SK-N-SH treated with all-trans-retinoic acid at 6 μM for 48 hours (cell line): ENCODE data around the gene AADAC.

ENCODE experiments used
- ATAC-seq: fragments of 200-7000 bp; cut with Tn5 transposase; 3 replicates; pipeline ENCODE4 v1.9.1; 2020; ENCODE audit warnings: mild to moderate bottlenecking, moderate library complexity
- ARNTL ChIP-seq: fragments of 450-650 bp; formaldehyde crosslinking; IDR thresholded peaks from 2 replicates; pipeline ENCODE4 v1.5.0; 2020; ENCODE audit warnings: low read depth, mild to moderate bottlenecking, moderate library complexity, borderline replicate concordance
- BACH2 ChIP-seq: fragments of 250-450 bp; sonication (Bioruptor Pico); IDR thresholded peaks from 2 replicates; pipeline ENCODE4 v1.9.0; 2021; ENCODE audit warnings: mild to moderate bottlenecking, borderline replicate concordance
- CREB5 ChIP-seq: fragments of 250-450 bp; sonication (Bioruptor Pico); IDR thresholded peaks from 2 replicates; pipeline ENCODE4 v1.5.1; 2020; ENCODE audit warnings: low read depth, mild to moderate bottlenecking, moderate library complexity
- CSDC2 ChIP-seq: fragments of 250-450 bp; sonication (Bioruptor Pico); IDR thresholded peaks from 2 replicates; pipeline ENCODE4 v1.5.0; 2020; ENCODE audit warnings: mild to moderate bottlenecking, moderate library complexity
- ESRRG ChIP-seq: fragments of 250-450 bp; sonication (Bioruptor Pico); IDR thresholded peaks from 2 replicates; pipeline ENCODE4 v1.6.1; 2021; ENCODE audit warnings: mild to moderate bottlenecking
- GLIS3 ChIP-seq: fragments of 250-450 bp; sonication (Bioruptor Pico); IDR thresholded peaks from 2 replicates; pipeline ENCODE4 v1.5.0; 2020; ENCODE audit warnings: mild to moderate bottlenecking, moderate library complexity
- ISL1 ChIP-seq: fragments of 250-450 bp; sonication (Bioruptor Pico); IDR thresholded peaks from 2 replicates; pipeline ENCODE4 v2.1.2; 2022; ENCODE audit warnings: mild to moderate bottlenecking, moderate library complexity
- OSR1 ChIP-seq: fragments of 250-450 bp; sonication (Bioruptor Pico); IDR thresholded peaks from 2 replicates; pipeline ENCODE4 v1.8.0; 2022; ENCODE audit warnings: moderate library complexity, mild to moderate bottlenecking, inconsistent platforms
- PATZ1 ChIP-seq: fragments of 250-450 bp; sonication (Bioruptor Pico); IDR thresholded peaks from 2 replicates; pipeline ENCODE4 v1.8.0; 2020; ENCODE audit warnings: mild to moderate bottlenecking, moderate library complexity, borderline replicate concordance
- PPARA ChIP-seq: fragments of 250-450 bp; sonication (Bioruptor Pico); IDR thresholded peaks from 2 replicates; pipeline ENCODE4 v1.5.0; 2020; ENCODE audit warnings: mild to moderate bottlenecking, borderline replicate concordance
- RARB ChIP-seq: fragments of 250-450 bp; sonication (Bioruptor Pico); IDR thresholded peaks from 2 replicates; pipeline ENCODE4 v1.8.0; 2021; ENCODE audit warnings: mild to moderate bottlenecking, moderate library complexity
- SNAI2 ChIP-seq: fragments of 250-450 bp; sonication (Bioruptor Pico); IDR thresholded peaks from 2 replicates; pipeline ENCODE4 v1.5.0; 2020; ENCODE audit warnings: mild to moderate bottlenecking, moderate library complexity
- TCF4 ChIP-seq: fragments of 250-450 bp; sonication (Bioruptor Pico); IDR thresholded peaks from 2 replicates; pipeline ENCODE4 v1.8.0; 2021; ENCODE audit warnings: mild to moderate bottlenecking, moderate library complexity, borderline replicate concordance
- TOX ChIP-seq: fragments of 250-450 bp; sonication (Bioruptor Pico); IDR thresholded peaks from 2 replicates; pipeline ENCODE4 v1.8.0; 2021; ENCODE audit warnings: mild to moderate bottlenecking, moderate library complexity, borderline replicate concordance
- ZC3H10 ChIP-seq: fragments of 250-450 bp; sonication (Bioruptor Pico); IDR thresholded peaks from 2 replicates; pipeline ENCODE4 v1.5.1; 2021; ENCODE audit warnings: mild to moderate bottlenecking, moderate library complexity
- ZFP3 ChIP-seq: fragments of 250-450 bp; sonication (Bioruptor Pico); IDR thresholded peaks from 2 replicates; pipeline ENCODE4 v1.5.0; 2020; ENCODE audit warnings: mild to moderate bottlenecking, moderate library complexity
- ZFP30 ChIP-seq: fragments of 450-650 bp; formaldehyde crosslinking; IDR thresholded peaks from 2 replicates; pipeline ENCODE4 v1.5.0; 2022; ENCODE audit warnings: mild to moderate bottlenecking, moderate library complexity
- ZNF565 ChIP-seq: fragments of 450-650 bp; formaldehyde crosslinking; conservative IDR thresholded peaks from 2 replicates; pipeline ENCODE4 v1.5.0; 2020; ENCODE audit warnings: low read depth, mild to moderate bottlenecking, moderate library complexity
- ZNF70 ChIP-seq: fragments of 450-650 bp; formaldehyde crosslinking; IDR thresholded peaks from 2 replicates; pipeline ENCODE4 v1.5.0; 2020; ENCODE audit warnings: mild to moderate bottlenecking, moderate library complexity
- ZNF8 ChIP-seq: fragments of 450-650 bp; formaldehyde crosslinking; IDR thresholded peaks from 2 replicates; pipeline ENCODE4 v1.5.0; 2020; ENCODE audit warnings: mild to moderate bottlenecking, moderate library complexity
- TF ChIP-seq, protein P1 (sequence below): fragments of 250-450 bp; sonication (Bioruptor Pico); IDR thresholded peaks from 2 replicates; pipeline ENCODE4 v1.5.0; 2020; ENCODE audit warnings: mild to moderate bottlenecking, moderate library complexity
- TF ChIP-seq, protein P2 (sequence below): fragments of 250-450 bp; sonication (Bioruptor Pico); IDR thresholded peaks from 2 replicates; pipeline ENCODE4 v1.5.1; 2021; ENCODE audit warnings: mild to moderate bottlenecking, moderate library complexity
- TF ChIP-seq, protein P3 (sequence below): fragments of 250-450 bp; sonication (Bioruptor Pico); IDR thresholded peaks from 2 replicates; pipeline ENCODE4 v1.8.0; 2021; ENCODE audit warnings: low read depth, mild to moderate bottlenecking, moderate library complexity, borderline replicate concordance

AADAC gene

GRCh38 chr3:151795276-151795675 is 18.6 kb upstream of the AADAC start:
- TF ChIP-seq TOX: no peak
- TF ChIP-seq ZNF8 (CRISPR knock-in tag): no peak
- TF ChIP-seq OSR1: no peak
- TF ChIP-seq, protein P1, sequence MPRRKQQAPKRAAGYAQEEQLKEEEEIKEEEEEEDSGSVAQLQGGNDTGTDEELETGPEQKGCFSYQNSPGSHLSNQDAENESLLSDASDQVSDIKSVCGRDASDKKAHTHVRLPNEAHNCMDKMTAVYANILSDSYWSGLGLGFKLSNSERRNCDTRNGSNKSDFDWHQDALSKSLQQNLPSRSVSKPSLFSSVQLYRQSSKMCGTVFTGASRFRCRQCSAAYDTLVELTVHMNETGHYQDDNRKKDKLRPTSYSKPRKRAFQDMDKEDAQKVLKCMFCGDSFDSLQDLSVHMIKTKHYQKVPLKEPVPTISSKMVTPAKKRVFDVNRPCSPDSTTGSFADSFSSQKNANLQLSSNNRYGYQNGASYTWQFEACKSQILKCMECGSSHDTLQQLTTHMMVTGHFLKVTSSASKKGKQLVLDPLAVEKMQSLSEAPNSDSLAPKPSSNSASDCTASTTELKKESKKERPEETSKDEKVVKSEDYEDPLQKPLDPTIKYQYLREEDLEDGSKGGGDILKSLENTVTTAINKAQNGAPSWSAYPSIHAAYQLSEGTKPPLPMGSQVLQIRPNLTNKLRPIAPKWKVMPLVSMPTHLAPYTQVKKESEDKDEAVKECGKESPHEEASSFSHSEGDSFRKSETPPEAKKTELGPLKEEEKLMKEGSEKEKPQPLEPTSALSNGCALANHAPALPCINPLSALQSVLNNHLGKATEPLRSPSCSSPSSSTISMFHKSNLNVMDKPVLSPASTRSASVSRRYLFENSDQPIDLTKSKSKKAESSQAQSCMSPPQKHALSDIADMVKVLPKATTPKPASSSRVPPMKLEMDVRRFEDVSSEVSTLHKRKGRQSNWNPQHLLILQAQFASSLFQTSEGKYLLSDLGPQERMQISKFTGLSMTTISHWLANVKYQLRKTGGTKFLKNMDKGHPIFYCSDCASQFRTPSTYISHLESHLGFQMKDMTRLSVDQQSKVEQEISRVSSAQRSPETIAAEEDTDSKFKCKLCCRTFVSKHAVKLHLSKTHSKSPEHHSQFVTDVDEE (CRISPR knock-in tag): no peak
- no peak for TF ChIP-seq BACH2 (CRISPR knock-in tag)
- TF ChIP-seq SNAI2: no peak
- TF ChIP-seq ZC3H10: no peak
- TF ChIP-seq ISL1: no peak
- TF ChIP-seq, protein P2, sequence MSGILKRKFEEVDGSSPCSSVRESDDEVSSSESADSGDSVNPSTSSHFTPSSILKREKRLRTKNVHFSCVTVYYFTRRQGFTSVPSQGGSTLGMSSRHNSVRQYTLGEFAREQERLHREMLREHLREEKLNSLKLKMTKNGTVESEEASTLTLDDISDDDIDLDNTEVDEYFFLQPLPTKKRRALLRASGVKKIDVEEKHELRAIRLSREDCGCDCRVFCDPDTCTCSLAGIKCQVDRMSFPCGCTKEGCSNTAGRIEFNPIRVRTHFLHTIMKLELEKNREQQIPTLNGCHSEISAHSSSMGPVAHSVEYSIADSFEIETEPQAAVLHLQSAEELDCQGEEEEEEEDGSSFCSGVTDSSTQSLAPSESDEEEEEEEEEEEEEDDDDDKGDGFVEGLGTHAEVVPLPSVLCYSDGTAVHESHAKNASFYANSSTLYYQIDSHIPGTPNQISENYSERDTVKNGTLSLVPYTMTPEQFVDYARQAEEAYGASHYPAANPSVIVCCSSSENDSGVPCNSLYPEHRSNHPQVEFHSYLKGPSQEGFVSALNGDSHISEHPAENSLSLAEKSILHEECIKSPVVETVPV (CRISPR knock-in tag): no peak
- peak; percentile 87 for ATAC-seq

DNA sequence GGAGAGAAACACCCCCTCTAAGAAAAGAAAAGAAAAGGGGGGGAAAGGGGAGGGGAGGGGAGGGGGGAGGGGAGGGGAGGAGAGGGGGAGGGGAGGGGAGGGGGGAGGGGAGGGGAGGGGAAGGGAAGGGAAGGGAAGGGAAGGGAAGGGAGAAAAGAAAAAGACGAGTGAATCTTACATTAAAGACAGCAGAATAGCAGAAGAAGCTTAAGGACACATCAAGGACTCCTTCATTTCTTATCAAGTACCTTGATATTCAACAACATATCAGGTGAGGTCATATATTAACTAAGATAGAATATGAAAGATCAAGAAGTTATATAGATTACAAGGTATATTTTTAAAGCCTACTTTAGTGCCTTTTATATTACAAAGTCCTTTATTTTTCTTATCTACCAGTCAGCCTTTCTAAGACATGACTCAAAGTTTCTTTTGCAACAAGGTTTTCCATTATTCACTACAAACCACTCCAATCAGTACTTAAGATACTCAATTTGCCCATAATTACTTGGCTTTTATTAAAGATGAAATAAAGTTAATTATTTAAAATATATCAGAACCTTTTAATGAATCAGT is 17.7 kb upstream of the AADAC start:
- no peak for TF ChIP-seq ZC3H10
- no peak for TF ChIP-seq PATZ1 (CRISPR knock-in tag)
- no peak for TF ChIP-seq TCF4 (CRISPR knock-in tag)
- no peak for TF ChIP-seq TOX
- no peak for TF ChIP-seq ZFP3 (CRISPR knock-in tag)
- TF ChIP-seq, protein P3, sequence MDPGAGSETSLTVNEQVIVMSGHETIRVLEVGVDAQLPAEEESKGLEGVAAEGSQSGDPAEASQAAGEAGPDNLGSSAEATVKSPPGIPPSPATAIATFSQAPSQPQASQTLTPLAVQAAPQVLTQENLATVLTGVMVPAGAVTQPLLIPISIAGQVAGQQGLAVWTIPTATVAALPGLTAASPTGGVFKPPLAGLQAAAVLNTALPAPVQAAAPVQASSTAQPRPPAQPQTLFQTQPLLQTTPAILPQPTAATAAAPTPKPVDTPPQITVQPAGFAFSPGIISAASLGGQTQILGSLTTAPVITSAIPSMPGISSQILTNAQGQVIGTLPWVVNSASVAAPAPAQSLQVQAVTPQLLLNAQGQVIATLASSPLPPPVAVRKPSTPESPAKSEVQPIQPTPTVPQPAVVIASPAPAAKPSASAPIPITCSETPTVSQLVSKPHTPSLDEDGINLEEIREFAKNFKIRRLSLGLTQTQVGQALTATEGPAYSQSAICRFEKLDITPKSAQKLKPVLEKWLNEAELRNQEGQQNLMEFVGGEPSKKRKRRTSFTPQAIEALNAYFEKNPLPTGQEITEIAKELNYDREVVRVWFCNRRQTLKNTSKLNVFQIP (CRISPR knock-in tag): no peak
- no peak for TF ChIP-seq ESRRG
- no peak for TF ChIP-seq OSR1
- TF ChIP-seq SNAI2: no peak
- TF ChIP-seq, protein P2 (CRISPR knock-in tag): no peak
- no peak for TF ChIP-seq CSDC2 (CRISPR knock-in tag)
- TF ChIP-seq ZFP30 (CRISPR knock-in tag): no peak
- no peak for TF ChIP-seq ZNF8 (CRISPR knock-in tag)
- TF ChIP-seq ISL1: no peak
- no peak for TF ChIP-seq GLIS3
- no peak for TF ChIP-seq ZNF70 (CRISPR knock-in tag)
- no peak for TF ChIP-seq RARB (CRISPR knock-in tag)
- TF ChIP-seq, all 23 proteins: peak for 0
- ATAC-seq: no peak

DNA sequence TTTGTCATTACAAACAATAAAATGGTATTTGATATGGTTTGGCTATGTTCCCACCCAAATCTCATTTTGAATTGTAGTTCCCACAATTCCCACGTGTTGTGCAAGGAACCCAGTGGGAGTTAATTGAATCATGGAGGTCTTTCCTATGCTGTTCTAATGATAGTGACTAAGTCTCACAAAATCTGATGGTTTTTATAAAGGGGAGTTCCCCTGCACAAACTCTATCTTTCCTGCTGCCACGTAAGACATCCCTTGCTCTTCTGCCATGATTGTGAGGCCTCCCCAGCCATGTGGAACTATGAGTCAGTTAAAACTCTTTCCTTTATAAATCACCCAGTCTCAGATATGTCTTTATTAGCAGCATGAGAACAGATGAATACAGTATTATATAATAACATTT is 15.4 kb upstream of the AADAC start:
- TF ChIP-seq ARNTL (CRISPR knock-in tag): no peak
- no peak for TF ChIP-seq CREB5 (CRISPR knock-in tag)
- no peak for TF ChIP-seq BACH2 (CRISPR knock-in tag)
- no peak for TF ChIP-seq ZFP30 (CRISPR knock-in tag)
- TF ChIP-seq, protein P2 (CRISPR knock-in tag): no peak
- TF ChIP-seq, protein P3 (CRISPR knock-in tag): no peak
- TF ChIP-seq GLIS3: no peak
- no peak for TF ChIP-seq ZNF70 (CRISPR knock-in tag)
- TF ChIP-seq CSDC2 (CRISPR knock-in tag): no peak
- no peak for TF ChIP-seq RARB (CRISPR knock-in tag)
- TF ChIP-seq ZC3H10: no peak
- TF ChIP-seq ZNF565 (CRISPR knock-in tag): no peak
- TF ChIP-seq PPARA (CRISPR knock-in tag): no peak
- no peak for TF ChIP-seq ZFP3 (CRISPR knock-in tag)

More for the DNA sequence above, 15.4 kb upstream of the AADAC start:
- ATAC-seq: no peak
